Bronchial epithelial cell (primary cell): ENCODE data around the gene OMA1. TPM values are rescaled to one million over a fixed set of nuclear protein-coding genes. Genes with fewer than 3 reads are reported as not detected.

Experiments
- DNase-seq: peaks from one replicate; pipeline ENCODE4 v3.0.0-alpha.2; 2010; ENCODE audit warnings: low read depth
- FAIRE-seq: peaks from 2 replicates; lab custom pipeline; 2011; peaks lifted over from hg19 to GRCh38; lab: Jason Lieb, UNC
- H3K27me3 ChIP-seq: 2 replicates; pipeline ENCODE4 v1.5.1; 2011; ENCODE audit warnings: low read length; ENCODE audit not compliant: control insufficient read depth, insufficient read depth
- H3K36me3 ChIP-seq: 2 replicates; pipeline ENCODE4 v1.5.1; 2011; ENCODE audit warnings: low read length; ENCODE audit not compliant: control insufficient read depth, insufficient read depth
- H3K4me3 ChIP-seq: 2 replicates; pipeline ENCODE4 v1.5.1; 2011; ENCODE audit warnings: mild to moderate bottlenecking, low read depth, low read length, control low read depth
- CTCF ChIP-seq: IDR thresholded peaks from 2 replicates; pipeline ENCODE4 v1.5.1; 2011; ENCODE audit warnings: mild to moderate bottlenecking, moderate library complexity, low read length, control low read depth, inconsistent platforms; ENCODE audit not compliant: insufficient read depth, severe bottlenecking
- total RNA-seq: library from RNA; depleted of rRNA; stranded (reverse); fragments of >200 nt; gene quantifications from 2 replicates; pipeline ENCODE4 v1.2.1, GENCODE V29; 2014

The OMA1 gene
- total RNA-seq, 1 donor from 2014 or later, result 21.6 TPM

GRCh38 chr1:58436615-58437297, 109.8 kb downstream of the OMA1 start:
- H3K4me3 ChIP-seq, result no peak overlapping the region
- no peaks in the 10 kb centered on the region for H3K27me3 ChIP-seq
- TF ChIP-seq CTCF, result no peak
- no peaks in the 10 kb centered on the region for H3K36me3 ChIP-seq
- no peak for DNase-seq
- no peak for FAIRE-seq

- H3K27me3 ChIP-seq, result no peaks in the 10 kb centered on the region
- H3K4me3 ChIP-seq, result no peak overlapping the region
- no peak for TF ChIP-seq CTCF
- DNase-seq (no peak), FAIRE-seq (no peak)
- H3K36me3 ChIP-seq, result no peaks in the 10 kb centered on the region
Measured at GRCh38 chr1:58435376-58435775, 111.2 kb downstream of the OMA1 start.

GRCh38 chr1:58434607-58435006, 111.9 kb downstream of the OMA1 start:
- Histone ChIP-seq H3K4me3 (no peak overlapping the region), H3K27me3 (no peaks in the 10 kb centered on the region), H3K36me3 (no peaks in the 10 kb centered on the region)
- FAIRE-seq, result no peak
- TF ChIP-seq CTCF, result no peak
- DNase-seq, result peak; percentile 4

GRCh38 chr1:58434181-58434580, 112.3 kb downstream of the OMA1 start:
- no peaks in the 10 kb centered on the region for H3K36me3 ChIP-seq
- H3K27me3 ChIP-seq, result no peaks in the 10 kb centered on the region
- no peak overlapping the region for H3K4me3 ChIP-seq
- FAIRE-seq (no peak), DNase-seq (no peak)
- TF ChIP-seq CTCF, result no peak

- Histone ChIP-seq H3K27me3 (no peaks in the 10 kb centered on the region), H3K4me3 (no peak overlapping the region), H3K36me3 (no peaks in the 10 kb centered on the region)
- no peak for TF ChIP-seq CTCF
- FAIRE-seq (no peak), DNase-seq (peak; percentile 34)
Measured at GRCh38 chr1:58432851-58433668, 113.5 kb downstream of the OMA1 start.
